GM21786 (cell line): ENCODE measurements around the gene FAM78B.

ENCODE experiments used
- ATAC-seq: cut with Tn5 transposase; IDR thresholded peaks from one replicate; pipeline ENCODE4 v1.9.1; 2021; ENCODE audit not compliant: unreplicated experiment

The FAM78B gene

GRCh38 chr1:166069390-166069789, 97.4 kb downstream of the FAM78B start:
- no peak for ATAC-seq

GRCh38 chr1:166066107-166066506, 100.7 kb downstream of the FAM78B start:
- no peak for ATAC-seq

GRCh38 chr1:166064951-166065350, 101.8 kb downstream of the FAM78B start:
- no peak for ATAC-seq

GRCh38 chr1:166064313-166064926, 102.4 kb downstream of the FAM78B start:
- no peak for ATAC-seq

GRCh38 chr1:166063701-166064100, 103.1 kb downstream of the FAM78B start:
- ATAC-seq: no peak

GRCh38 chr1:166062421-166063070, 104.3 kb downstream of the FAM78B start:
- ATAC-seq: no peak

GRCh38 chr1:166057650-166058049, 109.2 kb downstream of the FAM78B start:
- ATAC-seq: no peak

GRCh38 chr1:166053395-166053794, 113.4 kb downstream of the FAM78B start:
- no peak for ATAC-seq

- no peak for ATAC-seq
Observed at GRCh38 chr1:166040202-166040997, 126.4 kb downstream of the FAM78B start.

- no peak for ATAC-seq
Observed at GRCh38 chr1:166039436-166040201, 127.2 kb downstream of the FAM78B start.

GRCh38 chr1:166036092-166036491, 130.7 kb downstream of the FAM78B start:
- ATAC-seq: no peak

- ATAC-seq: no peak
Observed at GRCh38 chr1:166032572-166033371, 134.0 kb downstream of the FAM78B start.

GRCh38 chr1:166031932-166032571, 134.7 kb downstream of the FAM78B start:
- no peak for ATAC-seq

GRCh38 chr1:166029196-166029945, 137.4 kb downstream of the FAM78B start:
- ATAC-seq: no peak

GRCh38 chr1:166026555-166026954, 140.2 kb downstream of the FAM78B start:
- ATAC-seq: no peak

GRCh38 chr1:166026143-166026542, 140.7 kb downstream of the FAM78B start:
- no peak for ATAC-seq

GRCh38 chr1:166020210-166020609, 146.6 kb downstream of the FAM78B start:
- no peak for ATAC-seq
